ENCODE data around the gene TACR3.
A peak's percentile ranks its signal among the peaks of the same experiment; 100 is the strongest.
"Not testable (repeated sequence)": the region's sequence is repeated elsewhere in the genome, so short reads cannot be mapped to it uniquely, and the experiment has no call there.

TACR3 gene

DNA sequence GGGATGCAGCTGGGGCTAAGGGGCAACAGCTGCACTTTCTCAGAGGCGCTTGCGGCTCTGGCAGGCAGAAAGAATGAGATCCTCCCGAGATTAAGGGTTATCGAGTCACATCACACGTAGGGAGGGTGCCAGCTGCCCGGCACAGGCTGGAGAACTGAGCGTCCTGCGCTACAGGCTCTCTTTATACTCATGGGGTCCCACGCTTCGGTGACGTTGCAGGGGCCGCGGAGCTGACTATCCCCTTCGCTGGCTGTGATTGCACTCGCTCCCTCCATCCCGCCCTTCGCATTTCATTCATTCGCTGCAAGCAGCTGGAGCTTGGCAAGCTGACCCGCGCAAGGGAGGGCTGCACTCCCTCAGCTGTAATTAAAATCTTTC, at the start of gene TACR3:
Gene TACR3, minus strand, starts transcription at position 156 of the 378 bp plus-strand sequence. CDS start 310 bp downstream, outside the sequence.
- DNase-seq: peak; percentile 75

DNA sequence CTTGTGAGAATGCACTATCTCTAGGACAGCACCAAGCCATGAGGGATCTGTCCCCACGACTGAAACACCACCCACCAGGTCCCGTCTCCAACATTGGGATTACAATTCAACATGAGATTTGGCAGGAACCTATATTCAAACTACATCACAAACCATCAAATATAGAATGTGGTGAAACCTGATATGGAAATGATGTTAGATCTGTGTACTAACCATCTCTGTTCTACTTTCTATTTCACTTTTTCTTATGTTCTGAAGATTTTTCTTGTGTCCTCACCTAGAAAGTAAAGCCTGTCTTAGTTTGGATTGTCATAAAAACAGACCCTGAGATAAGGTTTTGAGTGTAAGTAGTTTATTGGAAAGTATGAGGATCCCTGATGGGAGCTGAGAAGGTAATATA, 37.8 kb upstream of the TACR3 start:
- DNase-seq: no peak

DNA sequence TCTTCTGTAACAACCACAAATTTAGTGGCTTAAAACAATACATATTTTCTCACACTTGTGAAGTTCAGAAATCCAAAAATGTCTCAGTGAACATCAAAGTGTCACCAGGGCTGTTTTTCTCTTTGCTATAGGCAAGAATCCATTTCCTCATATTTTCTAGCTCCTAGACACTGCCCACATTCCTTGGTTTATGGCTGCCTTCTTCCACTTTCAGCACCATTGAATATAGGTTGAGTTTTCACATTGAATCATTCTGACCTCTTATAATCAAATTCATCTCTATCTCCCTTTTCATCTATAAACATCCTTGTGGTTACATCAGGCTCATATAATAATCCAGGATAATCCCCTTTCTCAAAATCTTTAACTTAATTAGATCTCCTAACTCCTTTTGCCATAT, 37.0 kb upstream of the TACR3 start:
- DNase-seq: no peak

DNA sequence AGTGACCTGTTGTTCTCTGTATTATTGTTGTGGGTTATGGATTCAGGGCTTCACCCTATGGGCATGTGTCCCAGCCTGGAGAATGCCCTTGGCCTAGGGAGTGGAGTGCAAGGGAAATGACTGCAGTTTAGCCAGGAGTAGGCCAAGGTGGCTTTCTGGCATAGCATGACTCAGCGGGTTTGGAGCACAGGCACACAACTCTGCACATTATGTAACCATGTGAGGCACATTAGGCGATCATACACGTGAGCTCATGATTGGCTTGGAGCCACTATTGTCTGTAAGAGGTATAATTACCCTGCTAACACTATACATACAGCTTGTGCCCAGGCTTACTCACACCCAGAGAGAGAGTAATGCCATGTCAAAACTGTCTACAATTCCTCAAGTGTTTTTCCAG, 35.1 kb upstream of the TACR3 start:
- DNase-seq: no peak

DNA sequence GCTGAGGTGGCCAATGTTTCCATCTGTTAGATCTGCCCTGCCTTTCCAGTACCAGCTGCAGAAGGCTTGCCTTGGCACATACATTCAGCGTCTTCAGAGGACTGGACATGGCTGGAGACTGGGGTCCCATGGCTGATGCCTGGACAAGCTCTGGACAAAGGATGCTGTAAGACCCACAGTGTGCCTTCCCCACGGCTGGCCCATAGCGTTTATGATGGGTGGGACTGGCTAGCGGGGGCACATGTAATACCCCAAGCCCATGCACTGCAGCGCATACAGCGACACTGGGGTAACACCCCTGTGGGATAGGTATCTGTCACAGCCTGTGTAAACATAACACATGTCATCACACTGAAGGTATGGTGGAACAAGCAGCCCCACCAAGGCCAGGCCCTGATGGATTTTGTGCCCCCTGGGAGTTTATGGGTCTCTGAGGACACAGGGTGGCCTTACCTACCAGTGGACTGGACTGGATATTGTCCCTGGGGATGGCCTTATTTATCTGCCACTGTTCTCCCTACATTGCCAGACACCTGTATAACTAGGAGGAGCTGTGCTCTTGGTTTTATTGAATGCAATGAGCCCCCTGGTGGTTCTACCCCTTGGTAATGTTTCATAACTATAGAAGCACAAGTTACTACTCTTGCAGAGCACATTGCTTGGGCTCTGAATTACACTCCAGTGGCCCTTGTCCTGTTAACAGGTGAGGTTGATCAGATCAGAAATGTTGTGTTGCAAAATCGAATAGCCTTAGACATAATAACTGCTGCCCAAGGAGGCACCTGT, 34.3 kb upstream of the TACR3 start:
- DNase-seq: no peak

GRCh38 chr4:103723150-103723549, 3.4 kb upstream of the TACR3 start:
- not testable (repeated sequence) for DNase-seq

- DNase-seq: peak; percentile 65
Measured at GRCh38 chr4:103721251-103721650, 1.5 kb upstream of the TACR3 start.

GRCh38 chr4:103720661-103721060, 876 bp upstream of the TACR3 start:
- DNase-seq: no peak

DNA sequence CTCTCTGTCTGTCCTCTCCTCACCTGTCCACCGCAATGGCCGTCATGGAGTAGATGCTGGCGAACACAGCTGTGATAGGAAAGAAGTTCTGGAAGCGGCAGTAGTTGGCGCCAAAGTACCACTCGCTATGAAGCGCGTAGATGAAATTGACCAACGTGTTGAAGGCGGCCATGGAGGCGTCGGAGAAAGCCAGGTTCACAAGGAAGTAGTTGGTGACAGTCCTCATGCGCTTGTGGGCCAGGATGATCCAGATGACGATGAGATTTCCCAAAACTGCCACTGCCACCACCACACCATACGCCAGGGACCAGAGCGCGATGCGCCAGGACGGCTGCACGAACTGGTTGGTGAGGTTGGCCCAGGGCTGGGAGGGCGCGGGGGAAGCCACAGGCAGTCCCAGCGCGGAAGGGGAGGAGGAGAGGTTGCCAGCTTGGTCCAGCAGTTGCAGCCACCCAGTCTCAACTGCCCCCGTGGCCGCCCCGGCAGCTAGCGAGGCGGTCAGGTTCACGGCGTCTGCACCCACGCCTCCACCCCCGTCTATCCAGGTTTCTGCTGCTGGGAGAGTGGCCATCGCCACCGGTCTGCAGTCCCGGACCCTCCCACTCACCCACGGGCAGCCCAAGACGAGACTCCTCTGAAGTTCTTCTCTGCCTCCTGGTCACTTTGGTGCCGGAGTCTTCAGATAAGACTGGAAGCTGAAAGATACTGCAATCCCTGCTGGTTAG, 518 bp downstream of the TACR3 start:
- peak; percentile 73 for DNase-seq

GRCh38 chr4:103692615-103693014, 27.2 kb downstream of the TACR3 start:
- no peak for DNase-seq

- DNase-seq: no peak
Measured at GRCh38 chr4:103673983-103674382, 45.8 kb downstream of the TACR3 start.

- not testable (repeated sequence) for DNase-seq
Measured at GRCh38 chr4:103666764-103667163, 53.0 kb downstream of the TACR3 start.

- no peak for DNase-seq
Measured at GRCh38 chr4:103664436-103665075, 55.2 kb downstream of the TACR3 start.

GRCh38 chr4:103648541-103648940, 71.2 kb downstream of the TACR3 start:
- DNase-seq: no peak

- no peak for DNase-seq
Measured at GRCh38 chr4:103645991-103646390, 73.8 kb downstream of the TACR3 start.

DNA sequence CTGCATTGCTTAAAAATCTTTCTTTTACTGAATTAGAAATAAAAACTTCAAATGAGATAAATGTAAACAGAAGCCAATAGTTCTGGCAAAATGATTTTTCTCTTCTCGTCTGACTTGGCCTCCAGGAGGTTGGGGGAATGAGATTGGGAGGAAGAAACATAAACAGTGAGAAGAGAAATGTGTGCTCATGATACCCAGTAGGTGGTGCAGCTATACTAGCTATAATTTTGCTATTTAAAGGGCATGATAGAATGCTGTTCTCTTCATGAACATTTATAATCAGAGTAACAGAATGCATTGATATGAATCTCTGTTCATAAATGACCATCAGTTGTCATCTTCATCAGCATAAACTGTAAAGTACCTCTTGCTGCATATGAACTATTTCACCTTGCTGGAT, 85.5 kb downstream of the TACR3 start:
- no peak for DNase-seq

DNA sequence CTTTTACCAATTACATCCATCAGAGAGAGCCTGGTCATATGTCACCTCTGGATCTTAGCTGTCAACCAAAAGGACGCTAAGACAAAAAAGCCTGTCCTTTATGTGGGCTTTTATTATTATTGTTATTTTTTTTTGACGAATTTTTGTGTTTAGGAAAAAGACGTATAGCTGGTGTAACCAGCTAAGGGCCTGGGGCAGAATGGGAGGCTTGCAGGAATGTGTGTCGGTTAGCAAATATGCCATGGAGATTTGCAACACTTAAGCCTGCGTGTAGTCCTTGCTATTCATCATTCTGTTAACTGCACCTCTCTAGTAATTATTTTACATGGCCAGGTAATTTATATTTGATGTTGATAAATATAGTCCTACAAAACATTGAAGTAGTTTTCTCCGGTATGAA, 93.5 kb downstream of the TACR3 start:
- DNase-seq: peak; percentile 57

- no peak for DNase-seq
Measured at GRCh38 chr4:103591841-103592240, 127.9 kb downstream of the TACR3 start.

DNA sequence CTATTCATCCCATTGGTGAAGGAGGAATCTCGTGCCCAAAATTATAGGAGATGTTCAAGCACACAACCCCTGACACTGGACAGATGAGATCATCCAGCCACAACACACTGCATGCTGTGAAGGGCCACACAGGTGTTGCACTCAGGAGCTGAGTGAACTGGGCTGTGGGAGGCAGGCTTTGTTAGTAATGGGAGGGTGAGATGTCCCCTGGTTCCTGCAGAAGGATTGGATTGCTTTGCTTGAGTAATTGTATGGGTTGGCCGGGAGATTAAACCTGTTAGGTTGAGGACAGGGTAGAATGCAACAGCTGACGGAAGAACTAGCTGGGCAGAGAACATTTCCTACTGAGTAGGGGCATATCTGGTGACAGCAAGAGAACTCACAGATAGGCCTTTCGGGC, 152.2 kb downstream of the TACR3 start:
- no peak for DNase-seq

GRCh38 chr4:103559178-103559577, 160.6 kb downstream of the TACR3 start:
- not testable (repeated sequence) for DNase-seq

Data from islet precursor cell (in vitro differentiated cells).